SKM-1 treated with dmso at 0.1 percent for 144 hours (cell line): ENCODE results near the gene PRXL2C.

Source experiments
- DNase-seq: peaks from one replicate; lab custom pipeline; 2025; ENCODE audit not compliant: unreplicated experiment; lab: John Stamatoyannopoulos, UW

The PRXL2C gene

DNA sequence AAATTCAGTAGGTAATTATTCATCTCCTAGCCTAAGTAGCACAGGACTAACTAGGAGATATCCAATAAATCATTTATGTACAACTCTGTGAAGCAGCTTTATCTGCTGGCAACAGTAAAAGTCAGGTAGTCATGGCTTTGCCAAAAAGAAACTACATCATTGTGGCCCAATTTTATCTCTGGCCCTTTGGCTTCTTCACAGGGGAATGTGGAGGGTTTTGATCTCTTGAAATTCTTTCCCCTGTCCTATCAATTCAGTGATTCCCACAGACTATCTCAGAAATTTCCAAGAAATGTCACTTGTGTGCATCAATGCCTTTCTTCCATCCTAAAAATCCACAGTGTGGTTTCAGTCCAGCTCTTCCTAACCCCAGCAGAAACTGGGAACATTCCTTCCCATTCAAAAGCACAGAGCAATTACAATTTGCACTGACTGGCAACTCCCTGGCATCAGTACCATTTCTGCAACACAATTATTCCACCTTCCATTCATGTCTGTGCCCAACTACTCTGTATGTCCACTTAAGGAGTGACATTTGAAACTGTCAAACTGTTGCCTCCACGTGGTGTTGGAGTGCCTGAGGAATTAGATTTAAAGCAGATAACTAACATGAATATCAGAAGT lies 42.0 kb downstream of the PRXL2C start:
- DNase-seq, result no peak

DNA sequence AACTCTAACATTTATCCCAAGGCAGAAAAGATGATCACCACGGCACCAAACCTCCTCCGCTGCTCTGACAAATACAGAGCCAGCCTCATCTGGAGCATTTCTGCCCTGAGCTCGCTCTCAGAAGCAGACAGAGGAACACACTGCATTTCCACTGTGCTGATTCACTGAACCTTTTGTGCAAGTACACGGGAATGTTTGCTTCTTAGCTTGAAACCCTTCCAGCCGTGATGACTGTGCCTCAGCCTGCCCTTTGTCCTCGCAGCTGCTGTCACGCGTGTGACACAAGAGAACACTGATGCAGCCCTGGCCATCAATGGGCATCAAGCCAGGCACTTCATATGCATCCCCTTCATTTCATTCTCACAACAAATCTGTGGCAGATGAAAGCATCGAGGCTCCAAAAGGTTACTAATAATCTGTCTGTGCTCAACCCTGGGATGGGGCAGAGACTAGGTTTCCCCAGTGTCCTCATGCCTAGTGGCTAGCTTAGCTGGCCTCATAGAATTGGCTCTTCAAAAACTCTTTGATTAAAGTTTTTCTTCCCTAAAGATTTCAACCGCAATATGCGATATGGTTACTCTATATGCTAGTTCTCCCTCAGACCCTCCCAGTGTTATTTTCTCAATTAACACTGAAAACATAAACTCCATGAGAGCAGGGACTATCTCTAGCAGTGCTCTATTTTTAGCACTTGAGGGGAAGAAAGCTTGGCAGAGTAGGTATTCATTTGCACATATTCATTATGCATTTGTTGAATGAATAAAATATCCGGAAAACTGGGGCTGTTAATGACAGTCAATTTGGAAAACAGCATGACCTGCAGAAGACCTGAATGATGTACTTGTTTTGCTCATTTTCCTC lies 42.8 kb downstream of the PRXL2C start:
- no peak for DNase-seq

DNA sequence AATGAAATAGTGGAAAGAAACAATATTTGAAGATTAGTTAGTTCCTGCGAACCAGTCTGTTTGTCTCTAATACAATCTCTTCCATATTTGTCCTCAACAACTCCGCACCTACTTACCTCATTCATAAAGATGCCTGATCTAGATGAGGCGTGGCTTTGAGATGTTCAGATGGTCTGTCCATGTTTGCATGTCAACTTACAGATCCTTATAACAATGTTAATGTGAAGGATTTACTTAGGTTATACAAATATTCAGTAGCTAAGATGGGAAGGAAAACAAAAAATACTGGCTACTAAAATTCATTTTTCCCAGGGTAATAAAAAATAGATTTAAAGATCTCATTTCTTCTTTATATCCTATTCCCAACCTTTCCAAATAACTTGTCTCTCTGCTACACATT lies 43.8 kb downstream of the PRXL2C start:
- DNase-seq, result no peak

DNA sequence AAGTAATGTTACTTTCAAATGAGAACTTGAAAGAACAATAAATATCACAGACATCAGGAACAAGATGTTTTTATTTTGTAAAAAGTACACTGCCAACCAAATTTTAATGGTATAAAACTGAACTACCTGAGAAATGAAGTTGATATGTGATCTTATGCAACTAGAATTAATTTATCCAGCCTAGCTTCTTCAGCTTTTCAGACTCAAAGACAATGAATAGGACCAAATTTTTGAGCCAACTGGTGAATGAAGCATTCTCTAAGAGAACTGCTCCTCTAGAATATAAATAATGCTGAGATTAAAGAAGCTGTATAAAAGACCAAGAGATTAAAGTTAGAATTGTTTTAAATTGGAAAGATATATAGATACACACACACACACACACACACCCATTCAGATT lies 45.4 kb downstream of the PRXL2C start:
- no peak for DNase-seq

DNA sequence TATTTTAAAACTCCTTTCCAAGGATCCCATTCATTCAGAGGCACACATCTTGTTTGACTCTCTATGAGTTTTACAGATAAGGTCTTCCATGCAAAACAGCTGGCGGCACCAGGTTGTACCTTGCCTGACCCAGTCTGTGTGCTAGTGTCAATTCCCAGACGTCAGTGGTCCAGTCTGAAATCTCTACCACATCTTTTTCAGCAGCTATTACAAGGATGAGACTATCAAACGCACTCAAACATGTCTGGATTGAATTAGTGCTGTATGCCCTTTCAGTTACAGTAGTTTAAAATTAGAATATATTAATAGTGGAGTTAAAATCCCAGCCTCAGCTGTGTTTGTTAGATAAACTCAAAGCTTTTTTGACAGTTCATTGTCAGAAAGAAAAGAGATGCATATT lies 47.1 kb downstream of the PRXL2C start:
- DNase-seq, result no peak

- no peak for DNase-seq
Measured at GRCh38 chr9:96605328-96605727, 49.8 kb downstream of the PRXL2C start.

- DNase-seq, result no peak
Measured at GRCh38 chr9:96604004-96604319, 51.2 kb downstream of the PRXL2C start.

- DNase-seq, result no peak
Measured at GRCh38 chr9:96603305-96604003, 51.7 kb downstream of the PRXL2C start.

DNA sequence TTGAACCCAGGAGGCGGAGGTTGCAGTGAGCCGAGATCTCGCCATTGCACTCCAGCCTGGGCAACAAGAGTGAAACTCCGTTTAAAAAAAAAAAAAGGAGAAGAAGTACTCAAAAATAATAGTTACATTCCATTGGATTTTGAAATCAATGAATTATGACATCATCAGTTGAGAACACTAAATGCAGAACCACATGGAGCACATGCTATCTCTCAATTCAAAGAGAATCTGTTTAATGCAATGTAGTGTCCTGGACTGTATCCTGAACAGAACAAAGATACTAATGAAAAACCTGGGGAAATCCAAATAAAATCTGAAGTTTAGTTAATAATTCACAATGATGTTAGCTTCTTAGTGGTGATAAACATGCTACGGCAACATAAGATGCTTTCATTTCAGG lies 55.8 kb downstream of the PRXL2C start:
- no peak for DNase-seq

DNA sequence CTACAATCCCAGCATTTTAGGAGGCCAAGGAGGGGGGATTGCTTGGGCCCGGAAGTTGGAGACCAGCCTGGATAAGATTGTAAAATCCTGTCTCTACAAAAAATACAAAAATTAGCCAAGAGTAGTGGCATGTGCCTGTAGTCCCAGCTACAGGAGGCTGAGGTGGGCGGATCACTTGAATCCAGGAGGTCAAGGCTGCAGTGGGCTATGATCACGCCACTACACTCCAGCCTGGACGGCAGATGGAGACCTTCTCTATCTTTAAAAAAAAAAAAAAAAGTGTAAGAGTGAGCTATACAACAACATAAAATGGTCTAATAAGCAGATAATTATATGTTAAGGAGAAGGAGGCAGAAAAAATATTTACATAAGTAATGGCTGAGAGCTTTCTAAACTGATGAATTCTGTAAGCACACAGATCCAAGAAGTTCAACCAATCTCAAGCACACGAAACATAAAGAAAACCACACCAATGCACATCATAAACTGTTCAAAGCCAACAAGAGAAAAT lies 58.5 kb downstream of the PRXL2C start:
- no peak for DNase-seq
